Measurements from ENCODE around the gene TMEM132D.

DNA sequence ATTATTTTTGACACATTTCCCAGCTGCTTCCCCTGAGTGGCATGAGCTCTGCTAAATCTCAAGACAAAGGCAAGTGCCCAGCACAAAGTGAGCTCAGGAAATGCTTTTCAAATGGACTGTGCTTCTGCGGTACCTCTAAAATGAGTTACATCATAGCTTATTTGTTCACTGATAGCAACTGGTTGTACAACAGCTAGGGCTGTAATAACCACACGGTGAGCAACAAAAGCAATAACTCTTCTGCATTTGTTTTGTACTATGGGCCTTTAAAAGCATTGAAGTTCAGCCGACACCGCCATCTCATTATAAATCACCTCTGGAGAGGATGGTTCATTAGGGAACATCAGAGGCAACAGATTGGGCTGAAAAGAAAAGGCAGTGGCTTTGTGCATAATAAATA lies 575.6 kb downstream of the TMEM132D start:
- TF ChIP-seq GATA2 (IDR thresholded peaks at IDR 0.05; ENCODE audit: low read depth, low read length) (no peak), GATA3 (IDR thresholded peaks at IDR 0.05; ENCODE audit: low read depth, low read length) (no peak)
